K562 (cell line): ENCODE results near the gene OPA1. TPM values are rescaled to one million over a fixed set of nuclear protein-coding genes. Genes with fewer than 3 reads are reported as not detected.

Experiments
- BMI1 ChIP-seq: fragments of 150-350 bp; IDR thresholded peaks from 2 replicates; pipeline ENCODE4 v1.6.1; 2014; ENCODE audit warnings: low read length
- BRCA1 ChIP-seq, 2 experiments: fragments of 450-650 bp in 1 of 2; sonication (generic) in 1 of 2; formaldehyde crosslinking in 1 of 2; IDR thresholded peaks; 2 replicates each; pipeline versions ENCODE4 v1.5.0 to v1.6.1; 2017 to 2020; ENCODE audit warnings: mild to moderate bottlenecking in 1 of 2, missing genetic modification reagents in 1 of 2
- FOXK2 ChIP-seq, 2 experiments: fragments of 450-650 bp; IDR thresholded peaks in 1 of 2; conservative IDR thresholded peaks in 1 of 2; 2 replicates each; pipeline ENCODE4 v1.6.1; 2016; ENCODE audit warnings: low read depth in 2 of 2, mild to moderate bottlenecking in 1 of 2
- GABPB2 ChIP-seq: fragments of 250-450 bp; sonication (Bioruptor Pico); conservative IDR thresholded peaks from 2 replicates; pipeline ENCODE4 v1.5.1; 2021; ENCODE audit warnings: mild to moderate bottlenecking
- HNRNPH1 ChIP-seq: fragments of 200-400 bp; formaldehyde crosslinking; optimal IDR thresholded peaks from 2 replicates; pipeline ENCODE3; 2017; ENCODE audit warnings: low read depth, mild to moderate bottlenecking, low read length, moderate library complexity
- PHTF2 ChIP-seq: fragments of 250-450 bp; sonication (Bioruptor Pico); IDR thresholded peaks from 2 replicates; pipeline ENCODE4 v1.5.0; 2021; ENCODE audit warnings: mild to moderate bottlenecking
- SOX6 ChIP-seq: fragments of 450-650 bp; IDR thresholded peaks from 2 replicates; pipeline ENCODE4 v1.6.1; 2014; ENCODE audit warnings: mild to moderate bottlenecking
- ZNF3 ChIP-seq: fragments of 250-450 bp; sonication (Bioruptor Pico); IDR thresholded peaks from 2 replicates; pipeline ENCODE4 v1.5.0; 2021; ENCODE audit warnings: mild to moderate bottlenecking, moderate library complexity
- ZNF75A ChIP-seq: fragments of 450-650 bp; formaldehyde crosslinking; IDR thresholded peaks from 2 replicates; pipeline ENCODE4 v1.4.0; 2020; ENCODE audit warnings: mild to moderate bottlenecking
- polyA plus RNA-seq, 8 experiments: library from polyadenylated mRNA; depleted of rRNA in 4 of 8; stranded (reverse) in 5 of 8; unstranded in 3 of 8; fragments of >200 nt; fragmentation: Nextera tagmentation in 2 of 8; fragmentation: Illumina TruSeq in 1 of 8; extraction: Ambion mirVana in 2 of 8; extraction: Trizol in 1 of 8; gene quantifications; 2 replicates each; pipeline versions ENCODE4 v1.2.1 to v1.2.3, GENCODE V29; 2011 to 2014; ENCODE audit warnings: inconsistent platforms in 1 of 8, missing spikeins in 1 of 8
- total RNA-seq, 7 experiments: library from RNA; depleted of rRNA in 6 of 7; stranded (reverse); fragments of >200 nt in 6 of 7; fragmentation: Illumina TruSeq in 2 of 7; extraction: Trizol in 2 of 7; gene quantifications; 2 replicates each; pipeline versions ENCODE4 v1.2.1 to v1.2.3, GENCODE V29; 2011 to 2021; ENCODE audit warnings: low replicate concordance in 1 of 7
- TF ChIP-seq, protein P1 (sequence below): fragments of 450-650 bp; IDR thresholded peaks from 2 replicates; pipeline ENCODE4 v1.6.1; 2016; ENCODE audit warnings: low read depth
- TF ChIP-seq, protein P2 (sequence below): sonication (generic); formaldehyde crosslinking; IDR thresholded peaks from 2 replicates; pipeline ENCODE4 v1.8.0; 2022; ENCODE audit warnings: mild to moderate bottlenecking, missing genetic modification reagents
- TF ChIP-seq, protein P3 (sequence below): fragments of 250-450 bp; sonication (Bioruptor Pico); IDR thresholded peaks from 2 replicates; pipeline ENCODE4 v1.4.0; 2020; ENCODE audit warnings: mild to moderate bottlenecking, moderate library complexity, borderline replicate concordance

OPA1 gene
- total and polyA plus RNA-seq, 9 of the 15 experiments (the other 6 are each of a cell fraction or from before 2014, with no cell fraction given): 19.7 to 127 (median 94.7) TPM

DNA sequence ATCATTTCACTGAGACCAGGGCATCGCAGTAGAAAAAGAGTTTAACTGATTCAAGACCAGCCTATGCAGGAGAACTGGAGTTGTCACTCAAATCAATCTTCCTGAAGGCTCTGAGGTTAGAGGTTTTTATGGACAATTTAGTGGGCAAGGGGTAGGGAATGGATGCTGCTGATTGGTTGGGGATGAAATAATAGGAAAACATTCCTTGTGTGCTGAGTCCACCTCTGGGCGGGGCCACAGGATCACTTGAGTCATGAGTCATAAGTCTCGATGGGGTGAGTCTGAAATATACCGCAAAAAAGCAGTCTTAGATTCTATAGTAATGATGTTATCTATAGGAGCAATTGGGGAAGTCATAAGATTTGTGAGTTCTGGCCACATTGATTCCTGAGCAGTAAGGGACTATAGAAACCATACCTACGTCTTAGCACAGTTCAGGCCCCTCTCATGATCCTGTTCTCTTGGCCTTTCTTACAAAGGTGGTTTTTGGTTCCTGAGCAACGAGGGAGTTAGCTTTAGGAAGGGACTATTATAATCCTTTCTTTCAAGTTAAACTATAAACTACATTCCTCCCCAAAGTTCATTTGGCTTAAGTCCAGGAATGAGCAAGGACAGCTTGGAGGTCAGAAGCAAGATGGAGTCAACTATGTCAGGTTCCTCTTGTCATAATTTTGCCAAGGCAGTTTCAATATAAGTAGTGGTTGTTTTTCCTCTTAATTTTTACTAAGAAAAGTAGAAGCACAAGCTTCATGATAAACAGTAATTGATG, 2.7 kb upstream of the OPA1 start (continued):
- TF ChIP-seq, protein P1, sequence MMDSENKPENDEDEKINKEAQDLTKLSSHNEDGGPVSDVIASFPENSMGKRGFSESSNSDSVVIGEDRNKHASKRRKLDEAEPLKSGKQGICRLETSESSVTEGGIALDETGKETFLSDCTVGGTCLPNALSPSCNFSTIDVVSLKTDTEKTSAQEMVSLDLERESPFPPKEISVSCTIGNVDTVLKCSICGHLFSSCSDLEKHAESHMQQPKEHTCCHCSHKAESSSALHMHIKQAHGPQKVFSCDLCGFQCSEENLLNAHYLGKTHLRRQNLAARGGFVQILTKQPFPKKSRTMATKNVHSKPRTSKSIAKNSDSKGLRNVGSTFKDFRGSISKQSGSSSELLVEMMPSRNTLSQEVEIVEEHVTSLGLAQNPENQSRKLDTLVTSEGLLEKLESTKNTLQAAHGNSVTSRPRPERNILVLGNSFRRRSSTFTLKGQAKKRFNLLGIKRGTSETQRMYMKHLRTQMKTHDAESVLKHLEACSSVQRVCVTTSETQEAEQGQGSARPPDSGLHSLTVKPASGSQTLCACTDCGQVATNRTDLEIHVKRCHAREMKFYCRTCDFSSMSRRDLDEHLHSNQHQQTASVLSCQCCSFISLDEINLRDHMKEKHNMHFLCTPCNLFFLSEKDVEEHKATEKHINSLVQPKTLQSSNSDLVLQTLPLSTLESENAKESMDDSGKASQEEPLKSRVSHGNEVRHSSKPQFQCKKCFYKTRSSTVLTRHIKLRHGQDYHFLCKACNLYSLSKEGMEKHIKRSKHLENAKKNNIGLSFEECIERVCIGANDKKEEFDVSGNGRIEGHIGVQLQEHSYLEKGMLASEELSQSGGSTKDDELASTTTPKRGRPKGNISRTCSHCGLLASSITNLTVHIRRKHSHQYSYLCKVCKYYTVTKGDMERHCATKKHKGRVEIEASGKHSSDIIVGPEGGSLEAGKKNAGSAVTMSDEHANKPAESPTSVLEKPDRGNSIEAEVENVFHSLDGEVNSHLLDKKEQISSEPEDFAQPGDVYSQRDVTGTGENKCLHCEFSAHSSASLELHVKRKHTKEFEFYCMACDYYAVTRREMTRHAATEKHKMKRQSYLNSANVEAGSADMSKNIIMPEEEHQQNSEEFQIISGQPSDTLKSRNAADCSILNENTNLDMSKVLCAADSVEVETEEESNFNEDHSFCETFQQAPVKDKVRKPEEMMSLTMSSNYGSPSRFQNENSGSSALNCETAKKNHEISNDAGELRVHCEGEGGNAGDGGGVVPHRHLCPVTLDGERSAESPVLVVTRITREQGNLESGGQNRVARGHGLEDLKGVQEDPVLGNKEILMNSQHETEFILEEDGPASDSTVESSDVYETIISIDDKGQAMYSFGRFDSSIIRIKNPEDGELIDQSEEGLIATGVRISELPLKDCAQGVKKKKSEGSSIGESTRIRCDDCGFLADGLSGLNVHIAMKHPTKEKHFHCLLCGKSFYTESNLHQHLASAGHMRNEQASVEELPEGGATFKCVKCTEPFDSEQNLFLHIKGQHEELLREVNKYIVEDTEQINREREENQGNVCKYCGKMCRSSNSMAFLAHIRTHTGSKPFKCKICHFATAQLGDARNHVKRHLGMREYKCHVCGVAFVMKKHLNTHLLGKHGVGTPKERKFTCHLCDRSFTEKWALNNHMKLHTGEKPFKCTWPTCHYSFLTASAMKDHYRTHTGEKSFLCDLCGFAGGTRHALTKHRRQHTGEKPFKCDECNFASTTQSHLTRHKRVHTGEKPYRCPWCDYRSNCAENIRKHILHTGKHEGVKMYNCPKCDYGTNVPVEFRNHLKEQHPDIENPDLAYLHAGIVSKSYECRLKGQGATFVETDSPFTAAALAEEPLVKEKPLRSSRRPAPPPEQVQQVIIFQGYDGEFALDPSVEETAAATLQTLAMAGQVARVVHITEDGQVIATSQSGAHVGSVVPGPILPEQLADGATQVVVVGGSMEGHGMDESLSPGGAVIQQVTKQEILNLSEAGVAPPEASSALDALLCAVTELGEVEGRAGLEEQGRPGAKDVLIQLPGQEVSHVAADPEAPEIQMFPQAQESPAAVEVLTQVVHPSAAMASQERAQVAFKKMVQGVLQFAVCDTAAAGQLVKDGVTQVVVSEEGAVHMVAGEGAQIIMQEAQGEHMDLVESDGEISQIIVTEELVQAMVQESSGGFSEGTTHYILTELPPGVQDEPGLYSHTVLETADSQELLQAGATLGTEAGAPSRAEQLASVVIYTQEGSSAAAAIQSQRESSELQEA: no peak
- TF ChIP-seq HNRNPH1 (no peak), FOXK2 (conservative IDR thresholded peaks at IDR 0.05 in 1 of 2, IDR thresholded peaks at IDR 0.05 in 1 of 2; ENCODE audit: low read depth in 2 of 2) (no peak), BMI1 (no peak), BRCA1 (IDR thresholded peaks at IDR 0.05) (no peak), BRCA1 (CRISPR knock-in tag; IDR thresholded peaks at IDR 0.05) (no peak), ZNF3 (no peak), GABPB2 (CRISPR knock-in tag) (no peak), PHTF2 (0 out of 2 replicates have a peak, but pooled peaks have one; percentile 27), SOX6 (peak; percentile 65; the same call in 1 of the 2 replicates), ZNF75A (CRISPR knock-in tag) (no peak)
- TF ChIP-seq, protein P2, sequence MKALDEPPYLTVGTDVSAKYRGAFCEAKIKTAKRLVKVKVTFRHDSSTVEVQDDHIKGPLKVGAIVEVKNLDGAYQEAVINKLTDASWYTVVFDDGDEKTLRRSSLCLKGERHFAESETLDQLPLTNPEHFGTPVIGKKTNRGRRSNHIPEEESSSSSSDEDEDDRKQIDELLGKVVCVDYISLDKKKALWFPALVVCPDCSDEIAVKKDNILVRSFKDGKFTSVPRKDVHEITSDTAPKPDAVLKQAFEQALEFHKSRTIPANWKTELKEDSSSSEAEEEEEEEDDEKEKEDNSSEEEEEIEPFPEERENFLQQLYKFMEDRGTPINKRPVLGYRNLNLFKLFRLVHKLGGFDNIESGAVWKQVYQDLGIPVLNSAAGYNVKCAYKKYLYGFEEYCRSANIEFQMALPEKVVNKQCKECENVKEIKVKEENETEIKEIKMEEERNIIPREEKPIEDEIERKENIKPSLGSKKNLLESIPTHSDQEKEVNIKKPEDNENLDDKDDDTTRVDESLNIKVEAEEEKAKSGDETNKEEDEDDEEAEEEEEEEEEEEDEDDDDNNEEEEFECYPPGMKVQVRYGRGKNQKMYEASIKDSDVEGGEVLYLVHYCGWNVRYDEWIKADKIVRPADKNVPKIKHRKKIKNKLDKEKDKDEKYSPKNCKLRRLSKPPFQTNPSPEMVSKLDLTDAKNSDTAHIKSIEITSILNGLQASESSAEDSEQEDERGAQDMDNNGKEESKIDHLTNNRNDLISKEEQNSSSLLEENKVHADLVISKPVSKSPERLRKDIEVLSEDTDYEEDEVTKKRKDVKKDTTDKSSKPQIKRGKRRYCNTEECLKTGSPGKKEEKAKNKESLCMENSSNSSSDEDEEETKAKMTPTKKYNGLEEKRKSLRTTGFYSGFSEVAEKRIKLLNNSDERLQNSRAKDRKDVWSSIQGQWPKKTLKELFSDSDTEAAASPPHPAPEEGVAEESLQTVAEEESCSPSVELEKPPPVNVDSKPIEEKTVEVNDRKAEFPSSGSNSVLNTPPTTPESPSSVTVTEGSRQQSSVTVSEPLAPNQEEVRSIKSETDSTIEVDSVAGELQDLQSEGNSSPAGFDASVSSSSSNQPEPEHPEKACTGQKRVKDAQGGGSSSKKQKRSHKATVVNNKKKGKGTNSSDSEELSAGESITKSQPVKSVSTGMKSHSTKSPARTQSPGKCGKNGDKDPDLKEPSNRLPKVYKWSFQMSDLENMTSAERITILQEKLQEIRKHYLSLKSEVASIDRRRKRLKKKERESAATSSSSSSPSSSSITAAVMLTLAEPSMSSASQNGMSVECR (CRISPR knock-in tag): no peak
- TF ChIP-seq, protein P3, sequence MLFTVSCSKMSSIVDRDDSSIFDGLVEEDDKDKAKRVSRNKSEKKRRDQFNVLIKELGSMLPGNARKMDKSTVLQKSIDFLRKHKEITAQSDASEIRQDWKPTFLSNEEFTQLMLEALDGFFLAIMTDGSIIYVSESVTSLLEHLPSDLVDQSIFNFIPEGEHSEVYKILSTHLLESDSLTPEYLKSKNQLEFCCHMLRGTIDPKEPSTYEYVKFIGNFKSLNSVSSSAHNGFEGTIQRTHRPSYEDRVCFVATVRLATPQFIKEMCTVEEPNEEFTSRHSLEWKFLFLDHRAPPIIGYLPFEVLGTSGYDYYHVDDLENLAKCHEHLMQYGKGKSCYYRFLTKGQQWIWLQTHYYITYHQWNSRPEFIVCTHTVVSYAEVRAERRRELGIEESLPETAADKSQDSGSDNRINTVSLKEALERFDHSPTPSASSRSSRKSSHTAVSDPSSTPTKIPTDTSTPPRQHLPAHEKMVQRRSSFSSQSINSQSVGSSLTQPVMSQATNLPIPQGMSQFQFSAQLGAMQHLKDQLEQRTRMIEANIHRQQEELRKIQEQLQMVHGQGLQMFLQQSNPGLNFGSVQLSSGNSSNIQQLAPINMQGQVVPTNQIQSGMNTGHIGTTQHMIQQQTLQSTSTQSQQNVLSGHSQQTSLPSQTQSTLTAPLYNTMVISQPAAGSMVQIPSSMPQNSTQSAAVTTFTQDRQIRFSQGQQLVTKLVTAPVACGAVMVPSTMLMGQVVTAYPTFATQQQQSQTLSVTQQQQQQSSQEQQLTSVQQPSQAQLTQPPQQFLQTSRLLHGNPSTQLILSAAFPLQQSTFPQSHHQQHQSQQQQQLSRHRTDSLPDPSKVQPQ (CRISPR knock-in tag): no peak
